Activated CD8-positive, alpha-beta memory T cell treated with anti-CD3 and anti-CD28 coated beads, Interleukin-2, amount 50 U/mL, for 24 hours (primary cell): ENCODE measurements around the gene EXOSC3.

Experiments
- DNase-seq: peaks from one replicate; pipeline ENCODE4 v3.0.0-alpha.2; 2020; ENCODE audit errors: extremely low read depth

The EXOSC3 gene

DNA sequence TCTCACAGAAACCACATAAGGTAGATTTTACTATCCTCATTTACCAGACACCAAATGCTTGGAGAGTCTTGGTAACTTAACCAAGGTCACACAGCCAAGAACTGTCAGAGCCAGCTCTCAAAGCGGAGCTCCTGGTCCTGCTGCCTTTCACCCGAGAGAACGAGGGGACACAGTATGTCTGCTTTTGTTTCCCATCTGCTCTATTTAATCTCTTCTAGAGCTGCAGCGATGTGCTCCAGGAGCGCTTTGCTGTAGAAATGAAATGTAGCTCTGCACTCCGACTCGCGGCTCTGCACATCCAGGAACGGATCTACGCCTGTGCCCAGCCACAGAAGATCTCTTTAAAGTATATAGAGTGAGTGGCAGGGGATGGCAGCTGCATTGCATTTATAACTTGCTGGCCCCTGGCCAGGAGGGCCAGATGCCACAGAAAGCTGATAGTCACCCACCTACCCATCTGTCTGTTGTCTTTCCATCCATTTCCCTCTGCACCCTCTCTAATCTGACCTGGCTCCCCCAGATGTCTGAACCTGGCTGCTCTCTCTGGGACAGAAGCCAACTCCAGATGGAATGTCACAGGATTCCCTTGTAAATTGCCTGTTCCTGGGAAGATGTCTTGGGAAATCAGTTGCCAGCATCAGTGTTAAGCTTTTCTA lies 52.6 kb downstream of the EXOSC3 start:
- no peak for DNase-seq

DNA sequence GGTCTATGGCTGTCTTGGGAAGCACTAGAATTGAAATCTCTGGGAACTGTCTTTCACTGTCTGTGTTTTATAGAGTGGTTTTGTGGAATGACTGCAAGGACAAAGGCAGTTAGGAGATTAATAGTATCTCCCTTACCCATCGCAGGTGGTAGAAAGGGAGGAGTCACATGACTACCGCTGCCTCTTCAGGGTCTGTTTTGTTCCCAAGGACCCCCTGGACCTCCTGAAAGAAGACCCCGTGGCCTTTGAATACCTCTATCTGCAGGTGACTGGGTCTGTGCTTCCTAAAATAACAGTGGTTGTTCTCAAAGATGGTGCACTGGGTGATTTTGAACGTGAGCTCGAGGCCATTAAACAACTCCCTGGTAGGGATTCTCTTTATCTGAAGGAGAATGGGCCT lies 54.0 kb downstream of the EXOSC3 start:
- DNase-seq: no peak

DNA sequence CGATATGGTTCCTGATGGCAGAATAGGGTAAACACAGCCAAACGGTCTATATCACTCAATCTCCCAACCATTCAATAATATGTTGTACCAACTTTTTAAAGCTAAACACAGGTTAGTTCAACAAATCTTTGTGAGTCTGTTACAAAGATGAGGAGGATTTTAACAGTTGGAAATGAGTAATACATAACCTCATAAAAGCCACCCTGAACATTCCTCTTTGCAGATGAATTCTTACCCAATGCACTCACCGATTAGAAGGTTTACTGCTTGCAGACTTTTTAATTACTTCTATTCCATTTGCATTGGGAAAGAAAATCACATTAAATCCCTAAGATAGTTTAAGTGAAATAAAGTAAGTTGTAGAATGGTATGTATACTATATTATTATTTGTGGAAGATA lies 54.6 kb downstream of the EXOSC3 start:
- DNase-seq: no peak
